ENCODE results near the gene ELF5.

DNA sequence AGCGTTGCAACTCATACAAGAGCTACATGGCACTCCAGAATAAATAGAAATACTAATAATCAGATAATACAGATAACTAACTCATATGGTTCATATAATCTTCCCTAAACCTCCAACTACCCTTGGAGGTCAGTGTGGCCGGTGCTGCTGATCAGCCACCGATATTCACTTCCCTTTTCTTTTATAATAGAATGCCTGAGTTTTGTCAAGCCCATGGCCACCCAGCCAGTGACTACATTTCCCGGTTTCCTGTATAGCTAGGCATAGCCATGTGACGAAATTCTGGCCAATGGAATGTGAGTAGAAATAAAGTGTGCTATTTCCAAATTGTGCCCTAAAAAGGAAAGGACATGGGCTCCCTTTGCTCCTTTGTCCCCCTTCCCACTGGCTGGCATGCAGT lies 80.8 kb downstream of the ELF5 start:
- TF ChIP-seq, protein P1, sequence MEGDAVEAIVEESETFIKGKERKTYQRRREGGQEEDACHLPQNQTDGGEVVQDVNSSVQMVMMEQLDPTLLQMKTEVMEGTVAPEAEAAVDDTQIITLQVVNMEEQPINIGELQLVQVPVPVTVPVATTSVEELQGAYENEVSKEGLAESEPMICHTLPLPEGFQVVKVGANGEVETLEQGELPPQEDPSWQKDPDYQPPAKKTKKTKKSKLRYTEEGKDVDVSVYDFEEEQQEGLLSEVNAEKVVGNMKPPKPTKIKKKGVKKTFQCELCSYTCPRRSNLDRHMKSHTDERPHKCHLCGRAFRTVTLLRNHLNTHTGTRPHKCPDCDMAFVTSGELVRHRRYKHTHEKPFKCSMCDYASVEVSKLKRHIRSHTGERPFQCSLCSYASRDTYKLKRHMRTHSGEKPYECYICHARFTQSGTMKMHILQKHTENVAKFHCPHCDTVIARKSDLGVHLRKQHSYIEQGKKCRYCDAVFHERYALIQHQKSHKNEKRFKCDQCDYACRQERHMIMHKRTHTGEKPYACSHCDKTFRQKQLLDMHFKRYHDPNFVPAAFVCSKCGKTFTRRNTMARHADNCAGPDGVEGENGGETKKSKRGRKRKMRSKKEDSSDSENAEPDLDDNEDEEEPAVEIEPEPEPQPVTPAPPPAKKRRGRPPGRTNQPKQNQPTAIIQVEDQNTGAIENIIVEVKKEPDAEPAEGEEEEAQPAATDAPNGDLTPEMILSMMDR (IDR thresholded peaks at IDR 0.05): no peak
- no peak for TF ChIP-seq POLR2A (IDR thresholded peaks at IDR 0.05)
